ENCODE data around the gene ZFR. TPM values are rescaled to one million over a fixed set of nuclear protein-coding genes. Genes with fewer than 3 reads are reported as not detected.
"Not testable (repeated sequence)": the region's sequence is repeated elsewhere in the genome, so short reads cannot be mapped to it uniquely, and the experiment has no call there.

Gene ZFR
- total RNA-seq, 2 donors from 2014 or later = 51.2 to 63.7 TPM

DNA sequence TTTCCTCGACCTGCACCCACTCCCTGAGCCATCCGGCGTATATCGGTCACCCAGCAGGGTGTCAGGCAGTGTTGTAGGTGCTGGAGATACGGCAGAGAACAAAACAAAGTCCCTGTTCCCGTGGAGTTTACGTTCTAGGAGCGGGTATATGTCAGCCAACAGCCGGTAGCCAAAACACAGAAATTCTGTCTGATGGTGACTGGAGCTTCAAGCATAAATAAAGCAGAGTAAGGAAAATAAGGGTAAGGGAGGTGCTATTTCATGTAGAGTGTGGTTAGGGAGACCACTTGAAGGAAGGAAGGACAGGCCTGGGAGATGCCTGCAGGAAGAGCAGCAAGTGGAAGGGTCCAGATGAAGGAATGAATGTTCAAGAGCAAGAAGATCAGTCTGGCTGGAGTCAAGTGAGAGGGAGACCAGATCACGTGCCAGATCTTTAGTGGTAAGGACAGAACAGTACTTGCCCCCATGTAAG, 783 bp upstream of the ZFR start:
- Mint-ChIP-seq H3K27ac (peak overlapping the region; percentile 93), H3K36me3 (ENCODE audit: low read depth) (no peaks in the 10 kb centered on the region), H3K4me1 (peaks cover 16% of the 10 kb centered on the region), H3K4me3 (peak overlapping the region; percentile 95), H3K27me3 (no peaks in the 10 kb centered on the region)
- DNase-seq (no peak), ATAC-seq (no peak)
- H3K9me3 ChIP-seq (ENCODE audit: control insufficient read depth, low read length, poor library complexity, severe bottlenecking) = no peaks in the 10 kb centered on the region

DNA sequence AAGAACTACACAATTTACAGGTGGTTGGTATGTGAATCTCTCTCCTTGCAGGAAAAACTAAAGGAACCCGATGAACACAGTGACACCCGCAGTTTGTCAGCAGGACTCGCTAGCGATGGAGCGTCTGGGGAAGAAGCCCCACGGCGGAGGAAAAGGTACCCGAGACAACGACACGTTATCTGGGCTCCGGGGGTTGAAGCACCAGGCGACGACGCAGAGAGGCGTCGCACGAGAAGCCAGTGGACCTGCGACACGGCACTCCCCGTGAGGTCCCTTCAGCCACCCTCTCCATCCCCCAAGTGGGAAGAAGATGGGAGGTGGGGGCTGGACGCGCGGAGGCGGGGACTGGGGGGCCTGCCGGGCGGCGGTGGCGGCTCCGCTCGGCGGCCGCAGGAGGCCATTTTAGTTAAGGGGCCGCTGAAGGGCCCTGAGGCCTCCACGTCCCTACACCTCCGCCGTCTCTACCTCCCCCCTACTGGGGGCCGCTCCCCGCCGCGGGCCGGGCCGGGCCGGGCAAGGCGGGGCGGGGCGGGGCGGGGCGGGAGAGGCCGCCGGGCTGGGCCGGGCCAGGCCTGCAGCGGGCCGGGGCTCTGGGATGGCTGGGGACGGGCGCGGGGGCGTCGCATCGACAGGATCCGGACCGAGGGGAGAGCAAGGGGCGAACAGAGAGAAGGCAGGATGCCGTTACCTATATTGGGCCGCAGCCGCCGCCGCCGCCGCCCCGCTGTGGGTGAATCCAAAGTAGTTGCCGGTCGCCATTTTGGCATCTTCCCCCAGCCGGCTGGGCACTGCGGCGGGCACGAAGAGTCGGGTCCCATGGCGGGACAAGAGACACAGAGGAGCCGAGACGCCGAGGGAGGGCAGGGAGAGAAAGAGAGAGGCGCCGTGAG, 754 bp downstream of the ZFR start:
- H3K27me3 Mint-ChIP-seq = no peaks in the 10 kb centered on the region
- peak overlapping the region; percentile 93 for H3K27ac Mint-ChIP-seq
- ATAC-seq (peak; percentile 43), DNase-seq (peak; percentile 31 to 56 (median 52))
- H3K36me3 Mint-ChIP-seq (ENCODE audit: low read depth) = no peaks in the 10 kb centered on the region
- peaks cover 16% of the 10 kb centered on the region for H3K4me1 Mint-ChIP-seq
- peak overlapping the region; percentile 95 for H3K4me3 Mint-ChIP-seq
- no peaks in the 10 kb centered on the region for H3K9me3 ChIP-seq (ENCODE audit: control insufficient read depth, low read length, poor library complexity, severe bottlenecking)

DNA sequence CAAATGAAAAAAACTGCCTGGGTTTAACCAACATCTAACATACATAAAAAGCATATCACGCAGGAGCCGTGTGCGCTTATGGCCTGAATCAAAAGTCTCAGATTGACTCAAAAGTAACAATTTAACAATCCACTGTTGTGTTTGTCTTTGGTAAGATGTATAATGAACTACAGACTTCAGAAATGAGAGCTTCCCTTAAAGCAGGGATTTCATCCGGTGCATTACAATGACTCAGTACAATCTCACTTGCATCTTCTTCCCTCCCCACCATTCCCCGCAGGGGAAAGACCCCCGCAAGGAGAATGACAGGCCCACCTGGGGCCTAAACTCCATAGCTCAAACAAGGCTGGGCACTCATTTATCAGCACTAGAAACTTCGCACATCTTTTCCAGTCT, 1.4 kb downstream of the ZFR start:
- DNase-seq (no peak), ATAC-seq (no peak)
- H3K36me3 Mint-ChIP-seq (ENCODE audit: low read depth) = no peaks in the 10 kb centered on the region
- H3K9me3 ChIP-seq (ENCODE audit: control insufficient read depth, low read length, poor library complexity, severe bottlenecking) = no peaks in the 10 kb centered on the region
- peak overlapping the region; percentile 93 for H3K27ac Mint-ChIP-seq
- no peaks in the 10 kb centered on the region for H3K27me3 Mint-ChIP-seq
- H3K4me1 Mint-ChIP-seq = peaks cover 19% of the 10 kb centered on the region
- peak overlapping the region; percentile 95 for H3K4me3 Mint-ChIP-seq

DNA sequence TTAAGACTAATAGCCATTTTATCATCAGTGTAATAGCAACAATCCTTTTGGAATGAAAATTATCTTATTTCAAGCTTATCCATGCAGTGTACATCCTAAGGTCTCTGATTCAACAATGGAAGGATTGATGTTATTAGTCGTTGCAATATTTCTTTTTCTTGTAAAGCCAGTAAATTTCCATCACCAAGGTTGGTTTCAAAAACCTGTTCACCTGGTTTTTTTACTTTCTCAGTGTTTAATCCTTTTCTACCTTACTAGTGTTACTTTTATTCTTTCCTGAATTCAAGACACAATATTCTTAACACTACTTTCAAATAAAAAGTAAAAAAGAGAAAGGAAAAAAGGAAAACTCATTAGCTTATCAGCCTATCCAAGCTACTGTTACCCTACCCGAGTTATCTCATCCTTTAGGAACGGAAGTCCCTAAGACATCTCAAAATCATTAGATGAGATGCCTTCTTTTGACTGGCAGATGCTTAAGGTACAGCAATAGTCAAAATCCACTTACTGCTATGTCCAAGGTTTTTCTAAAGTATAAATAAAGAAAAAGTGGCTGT, 5.4 kb downstream of the ZFR start:
- Mint-ChIP-seq H3K36me3 (ENCODE audit: low read depth) (no peaks in the 10 kb centered on the region), H3K4me3 (no peak overlapping the region), H3K4me1 (peaks cover 17% of the 10 kb centered on the region), H3K27ac (no peak overlapping the region), H3K27me3 (no peaks in the 10 kb centered on the region)
- ATAC-seq (no peak), DNase-seq (no peak)
- no peaks in the 10 kb centered on the region for H3K9me3 ChIP-seq (ENCODE audit: control insufficient read depth, low read length, poor library complexity, severe bottlenecking)

DNA sequence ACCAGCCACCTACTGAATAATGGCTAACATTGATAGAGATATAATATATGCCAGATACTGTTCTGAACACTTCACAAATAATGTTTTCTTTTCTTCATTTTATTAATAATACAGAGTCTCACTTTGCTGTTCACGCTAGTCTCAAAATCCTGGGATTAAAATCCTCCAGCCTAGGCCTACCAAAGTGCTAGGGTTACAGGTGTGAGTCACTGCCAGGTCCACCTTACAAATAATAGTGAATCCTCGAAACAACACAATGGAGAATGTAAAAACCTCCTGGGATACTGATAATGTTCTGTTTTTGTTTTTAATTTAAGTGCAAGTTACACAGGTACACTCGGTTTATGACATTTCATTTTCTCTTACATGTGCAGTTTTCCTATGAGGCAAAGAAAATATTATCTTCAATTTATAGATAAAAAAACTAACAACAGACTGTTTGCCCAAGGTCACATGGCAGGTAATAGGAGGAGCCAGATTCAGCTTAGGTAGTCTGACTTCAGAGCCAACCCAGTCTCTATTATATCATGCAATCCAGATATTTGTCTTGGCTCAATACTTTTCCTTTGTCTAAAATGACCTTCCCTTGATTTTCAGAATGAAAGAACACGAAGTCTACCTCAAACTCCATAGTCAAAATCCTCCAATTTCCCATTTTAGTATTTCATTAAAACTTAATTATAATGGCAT, 7.8 kb downstream of the ZFR start:
- Mint-ChIP-seq H3K27ac (no peak overlapping the region), H3K36me3 (ENCODE audit: low read depth) (peaks cover 3% of the 10 kb centered on the region), H3K4me1 (peaks cover 21% of the 10 kb centered on the region), H3K27me3 (no peaks in the 10 kb centered on the region), H3K4me3 (no peak overlapping the region)
- no peak for ATAC-seq
- no peaks in the 10 kb centered on the region for H3K9me3 ChIP-seq (ENCODE audit: control insufficient read depth, low read length, poor library complexity, severe bottlenecking)
- no peak for DNase-seq

DNA sequence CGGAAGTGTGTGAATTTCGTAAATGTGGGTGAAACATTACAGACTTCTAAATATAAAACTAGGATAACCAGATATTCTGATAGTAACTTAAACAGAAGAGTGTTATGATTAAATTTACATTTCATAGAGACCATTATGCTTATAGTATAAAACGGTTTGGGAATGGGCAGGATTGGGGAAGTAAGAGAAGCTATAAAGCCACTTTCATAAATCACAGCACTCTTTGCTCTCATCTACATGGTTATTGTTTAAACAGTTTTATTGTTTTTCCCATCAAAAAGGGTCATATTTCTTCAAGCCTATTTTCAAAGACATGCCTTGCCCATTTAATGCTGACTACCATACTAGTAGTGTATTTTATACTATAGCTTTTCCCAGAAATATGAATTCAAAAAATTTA, 9.2 kb downstream of the ZFR start:
- Mint-ChIP-seq H3K27ac (peak overlapping the region; percentile 24), H3K4me1 (peaks cover 23% of the 10 kb centered on the region), H3K4me3 (no peak overlapping the region), H3K27me3 (no peaks in the 10 kb centered on the region), H3K36me3 (ENCODE audit: low read depth) (peaks cover 3% of the 10 kb centered on the region)
- ATAC-seq (no peak), DNase-seq (no peak)
- no peaks in the 10 kb centered on the region for H3K9me3 ChIP-seq (ENCODE audit: control insufficient read depth, low read length, poor library complexity, severe bottlenecking)

DNA sequence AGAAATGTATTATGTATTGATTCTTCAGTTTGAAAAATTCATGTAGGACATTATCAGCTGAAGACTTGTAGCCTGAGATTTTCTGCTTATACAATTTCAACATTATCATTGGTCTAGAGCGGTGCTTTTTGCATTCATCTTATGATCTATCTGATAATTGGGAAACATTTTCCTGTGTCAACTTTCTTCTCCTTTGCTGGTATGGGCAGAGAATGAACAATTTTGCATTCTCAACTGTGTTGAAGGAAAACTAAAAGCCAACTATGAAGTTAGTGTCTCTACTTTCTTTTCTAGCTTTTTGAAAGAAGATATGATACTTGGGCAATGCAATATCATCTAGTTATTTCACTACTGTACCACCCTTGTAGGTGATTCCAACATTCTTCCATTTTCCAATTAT, 10.3 kb downstream of the ZFR start:
- no peak for ATAC-seq
- H3K4me3 Mint-ChIP-seq = no peak overlapping the region
- H3K4me1 Mint-ChIP-seq = peaks cover 30% of the 10 kb centered on the region
- no peak for DNase-seq
- H3K9me3 ChIP-seq (ENCODE audit: control insufficient read depth, low read length, poor library complexity, severe bottlenecking) = no peaks in the 10 kb centered on the region
- no peak overlapping the region for H3K27ac Mint-ChIP-seq
- H3K27me3 Mint-ChIP-seq = no peaks in the 10 kb centered on the region
- peaks cover 3% of the 10 kb centered on the region for H3K36me3 Mint-ChIP-seq (ENCODE audit: low read depth)

DNA sequence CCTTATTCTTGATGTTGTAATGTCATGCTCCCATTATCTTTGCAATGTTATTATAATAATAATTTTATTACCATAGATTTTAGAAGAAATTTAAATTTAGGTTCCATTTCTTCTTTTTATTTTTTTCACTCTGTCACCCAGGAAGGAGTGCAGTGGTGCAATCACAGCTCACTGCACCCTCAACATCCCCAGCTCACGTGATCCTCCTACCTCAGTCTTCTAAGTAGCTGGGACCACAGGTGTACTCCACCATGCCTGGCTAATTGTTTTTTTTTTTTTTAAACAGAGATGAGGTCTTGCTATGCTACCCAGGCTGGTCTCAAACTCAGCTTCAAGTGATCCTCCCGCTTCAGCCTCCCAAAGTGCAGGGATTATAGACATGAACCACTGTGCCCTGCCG, 11.9 kb downstream of the ZFR start:
- Mint-ChIP-seq H3K36me3 (ENCODE audit: low read depth) (peaks cover 6% of the 10 kb centered on the region), H3K27ac (peak overlapping the region; percentile 63), H3K4me3 (no peak overlapping the region), H3K27me3 (no peaks in the 10 kb centered on the region), H3K4me1 (peaks cover 33% of the 10 kb centered on the region)
- DNase-seq (no peak), ATAC-seq (no peak)
- H3K9me3 ChIP-seq (ENCODE audit: control insufficient read depth, low read length, poor library complexity, severe bottlenecking) = no peaks in the 10 kb centered on the region

DNA sequence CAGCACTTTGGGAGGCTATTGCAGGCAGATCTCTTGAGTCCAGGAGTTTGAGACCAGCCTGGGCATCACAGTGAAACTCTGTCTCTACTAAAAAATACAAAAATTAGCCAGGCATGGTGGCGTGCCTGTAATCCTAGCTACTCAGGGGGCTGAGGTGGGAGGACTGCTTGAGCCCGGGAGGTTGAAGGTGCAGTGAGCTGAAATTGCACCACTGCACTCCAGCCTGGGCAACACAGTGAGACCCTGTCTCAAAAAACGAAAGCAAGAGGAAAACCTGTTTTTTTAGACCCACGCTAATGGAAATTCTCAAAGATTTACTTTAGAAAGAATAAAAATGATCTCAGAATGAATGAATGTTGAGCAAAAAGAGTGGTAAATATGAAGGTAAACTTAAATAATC, 13.7 kb downstream of the ZFR start:
- not testable (repeated sequence) for H3K27me3 Mint-ChIP-seq; DNase-seq; H3K4me3 Mint-ChIP-seq; H3K36me3 Mint-ChIP-seq (ENCODE audit: low read depth); H3K9me3 ChIP-seq (ENCODE audit: control insufficient read depth, low read length, poor library complexity, severe bottlenecking); ATAC-seq
- Mint-ChIP-seq H3K4me1 (peaks cover 34% of the 10 kb centered on the region), H3K27ac (peak overlapping the region; percentile 86)

DNA sequence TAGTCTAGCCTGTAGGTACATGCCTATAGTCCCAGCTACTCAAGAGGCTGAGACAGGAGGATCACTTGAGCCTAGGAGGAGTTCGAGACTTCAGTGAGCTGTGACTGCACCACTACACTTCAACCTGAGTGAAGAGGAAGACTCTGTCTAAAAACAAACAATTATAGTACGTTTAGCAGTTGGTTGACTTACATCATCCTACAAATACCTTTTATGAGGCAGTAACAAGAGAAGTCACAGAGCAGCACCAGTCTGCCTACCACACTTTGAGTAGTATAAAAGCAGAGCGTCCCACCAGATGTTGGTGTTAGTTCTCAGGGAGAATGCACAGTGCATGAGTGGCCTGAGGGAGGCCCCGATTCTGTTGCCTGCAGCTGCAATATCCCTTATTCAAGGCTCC, 16.1 kb downstream of the ZFR start:
- ATAC-seq = no peak
- no peak overlapping the region for H3K4me3 Mint-ChIP-seq
- no peaks in the 10 kb centered on the region for H3K27me3 Mint-ChIP-seq
- peaks cover 8% of the 10 kb centered on the region for H3K36me3 Mint-ChIP-seq (ENCODE audit: low read depth)
- no peaks in the 10 kb centered on the region for H3K9me3 ChIP-seq (ENCODE audit: control insufficient read depth, low read length, poor library complexity, severe bottlenecking)
- no peak for DNase-seq
- H3K27ac Mint-ChIP-seq = no peak overlapping the region
- H3K4me1 Mint-ChIP-seq = peaks cover 36% of the 10 kb centered on the region

DNA sequence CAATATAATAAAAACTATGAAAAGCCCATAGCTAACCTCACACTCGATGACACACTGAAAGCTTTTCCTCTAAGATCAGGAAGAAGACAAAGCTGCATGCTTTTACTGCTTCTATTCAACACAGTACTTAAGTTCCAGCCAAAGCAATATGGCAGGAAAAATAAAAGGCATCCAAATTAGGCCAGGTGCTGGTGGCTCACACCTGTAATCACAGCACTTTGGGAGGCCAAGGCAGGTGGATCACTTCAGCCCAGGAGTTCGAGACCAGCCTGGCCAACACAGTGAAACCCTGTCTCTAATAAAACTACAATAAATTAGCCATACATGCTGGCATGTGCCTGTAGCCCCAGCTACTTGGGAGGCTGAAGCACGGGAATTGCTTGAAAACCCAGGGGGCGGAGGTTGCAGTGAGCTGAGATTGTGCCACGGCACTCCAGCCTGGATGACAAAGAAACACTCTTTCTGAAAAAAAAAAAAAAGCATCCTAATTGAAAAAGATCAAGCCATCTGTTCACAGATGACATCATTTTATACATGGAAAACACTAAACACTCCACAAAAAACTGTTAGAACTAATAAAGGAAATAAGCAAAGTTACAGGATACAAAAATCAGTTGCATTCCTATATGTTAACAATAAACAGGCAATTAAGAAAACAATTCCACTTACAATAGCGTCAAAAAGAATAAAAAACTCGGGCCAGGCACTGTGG, 17.9 kb downstream of the ZFR start:
- DNase-seq (no peak), ATAC-seq (no peak)
- H3K27ac Mint-ChIP-seq = no peak overlapping the region
- no peaks in the 10 kb centered on the region for H3K9me3 ChIP-seq (ENCODE audit: control insufficient read depth, low read length, poor library complexity, severe bottlenecking)
- peaks cover 38% of the 10 kb centered on the region for H3K4me1 Mint-ChIP-seq
- H3K4me3 Mint-ChIP-seq = no peak overlapping the region
- no peaks in the 10 kb centered on the region for H3K27me3 Mint-ChIP-seq
- peaks cover 5% of the 10 kb centered on the region for H3K36me3 Mint-ChIP-seq (ENCODE audit: low read depth)

DNA sequence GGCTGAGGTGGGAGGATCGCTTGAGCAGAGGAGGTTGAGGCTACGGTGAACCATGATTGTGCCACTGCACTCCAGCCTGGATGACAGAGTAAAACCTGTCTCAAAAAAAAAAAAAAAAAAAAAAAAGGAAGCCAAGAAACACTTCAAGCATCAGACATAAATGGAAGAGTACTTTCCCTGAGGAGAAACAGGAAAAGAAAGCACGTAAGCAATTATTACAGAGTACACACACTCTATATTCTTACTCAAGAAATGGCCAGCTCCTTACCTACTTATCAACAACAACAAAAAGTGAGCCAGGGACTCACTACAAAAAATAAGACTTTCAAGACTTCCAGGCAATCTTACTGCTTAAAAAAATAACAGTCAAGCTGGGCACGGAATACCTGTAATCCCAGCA, 21.8 kb downstream of the ZFR start:
- no peaks in the 10 kb centered on the region for H3K27me3 Mint-ChIP-seq
- H3K27ac Mint-ChIP-seq = peak overlapping the region; percentile 8
- H3K36me3 Mint-ChIP-seq (ENCODE audit: low read depth) = peaks cover 2% of the 10 kb centered on the region
- ATAC-seq (no peak), DNase-seq (no peak)
- peaks cover 27% of the 10 kb centered on the region for H3K4me1 Mint-ChIP-seq
- no peaks in the 10 kb centered on the region for H3K9me3 ChIP-seq (ENCODE audit: control insufficient read depth, low read length, poor library complexity, severe bottlenecking)
- H3K4me3 Mint-ChIP-seq = no peak overlapping the region

DNA sequence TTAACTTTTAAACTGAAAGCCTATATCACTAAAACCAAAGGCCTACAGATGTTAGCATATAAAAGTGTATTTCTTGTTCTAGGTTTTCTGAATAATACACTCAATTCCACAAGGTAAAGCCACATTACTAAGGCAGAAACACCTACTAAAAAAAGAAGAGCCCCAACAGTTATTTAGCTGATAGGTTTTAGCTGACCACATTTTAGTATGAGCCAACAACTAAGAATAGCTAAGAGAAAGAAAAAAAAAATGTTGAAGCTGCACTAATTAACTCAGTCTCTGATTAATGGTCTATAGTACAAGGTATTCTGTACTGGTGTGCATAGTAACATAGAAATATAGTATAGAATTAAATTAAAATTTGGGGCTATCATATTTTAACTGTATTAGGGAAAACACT, 23.5 kb downstream of the ZFR start:
- Mint-ChIP-seq H3K4me3 (no peak overlapping the region), H3K27me3 (no peaks in the 10 kb centered on the region), H3K27ac (peak overlapping the region; percentile 47), H3K36me3 (ENCODE audit: low read depth) (no peaks in the 10 kb centered on the region), H3K4me1 (peaks cover 28% of the 10 kb centered on the region)
- DNase-seq (no peak), ATAC-seq (no peak)
- no peaks in the 10 kb centered on the region for H3K9me3 ChIP-seq (ENCODE audit: control insufficient read depth, low read length, poor library complexity, severe bottlenecking)
